ENCODE measurements around the gene ANKRD50. TPM values are rescaled to one million over a fixed set of nuclear protein-coding genes. Genes with fewer than 3 reads are reported as not detected.

Gene ANKRD50
- total RNA-seq, 1 experiment from 2014 or later = 16.5 TPM

- Histone ChIP-seq H3K27me3 (ENCODE audit: insufficient read depth, low read length) (no peaks in the 10 kb centered on the region), H3K9ac (ENCODE audit: low read length) (no peak overlapping the region), H3K4me1 (ENCODE audit: control insufficient read depth in 1 of 2, insufficient read depth in 2 of 2, low read length in 2 of 2) (no peaks in the 10 kb centered on the region), H3K9me3 (ENCODE audit: control insufficient read depth in 1 of 2, insufficient read depth in 1 of 2, low read depth in 1 of 2, low read length in 2 of 2) (no peaks in the 10 kb centered on the region), H3K79me2 (ENCODE audit: insufficient read depth, low read length) (no peaks in the 10 kb centered on the region), H3K27ac (ENCODE audit: low read depth, low read length) (no peak overlapping the region), H3K4me2 (ENCODE audit: low read length) (no peak overlapping the region), H4K20me1 (ENCODE audit: insufficient read depth) (no peaks in the 10 kb centered on the region), H3K9me2 (ENCODE audit: insufficient read depth) (no peaks in the 10 kb centered on the region), H3K36me3 (ENCODE audit: control insufficient read depth in 1 of 2, insufficient read depth in 2 of 2, low read length in 2 of 2) (no peaks in the 10 kb centered on the region), H3K4me3 (replicated peaks in 1 of 2; ENCODE audit: low read depth in 1 of 2, low read length in 2 of 2) (no peak overlapping the region), H2AFZ (ENCODE audit: low read depth, low read length, poor library complexity, severe bottlenecking) (no peak overlapping the region)
- DNase-seq (ENCODE audit: low read depth, low spot score) (no peak), ATAC-seq (no peak)
- BruUV-seq (replicated peaks) = no TSS peak
- CTCF ChIA-PET = no interaction called here
- RAD21 ChIA-PET (ENCODE audit: low non-redundant PET in 1 of 2, low total read pairs in 2 of 2, uncharacterized antibody in 2 of 2, unreplicated experiment in 2 of 2) = no interaction called here
- TF ChIP-seq CBX3 (IDR thresholded peaks at IDR 0.05; ENCODE audit: low read depth) (no peak), CEBPB (IDR thresholded peaks at IDR 0.05; ENCODE audit: low read depth) (no peak)
- POLR2A ChIA-PET = no interaction called here
- intact Hi-C loops (cut with micrococcal nuclease) = no loop called here
These were observed 61.9 kb downstream of the ANKRD50 start for GRCh38 chr4:124650614-124651013.

GRCh38 chr4:124647599-124647998, 64.9 kb downstream of the ANKRD50 start:
- Histone ChIP-seq H4K20me1 (ENCODE audit: insufficient read depth) (no peaks in the 10 kb centered on the region), H3K4me3 (replicated peaks in 1 of 2; ENCODE audit: low read depth in 1 of 2, low read length in 2 of 2) (no peak overlapping the region), H3K27me3 (ENCODE audit: insufficient read depth, low read length) (no peaks in the 10 kb centered on the region), H3K9ac (ENCODE audit: low read length) (no peak overlapping the region), H2AFZ (ENCODE audit: low read depth, low read length, poor library complexity, severe bottlenecking) (no peak overlapping the region), H3K36me3 (ENCODE audit: control insufficient read depth in 1 of 2, insufficient read depth in 2 of 2, low read length in 2 of 2) (no peaks in the 10 kb centered on the region), H3K79me2 (ENCODE audit: insufficient read depth, low read length) (no peaks in the 10 kb centered on the region), H3K4me2 (ENCODE audit: low read length) (no peak overlapping the region), H3K9me2 (ENCODE audit: insufficient read depth) (no peaks in the 10 kb centered on the region), H3K9me3 (ENCODE audit: control insufficient read depth in 1 of 2, insufficient read depth in 1 of 2, low read depth in 1 of 2, low read length in 2 of 2) (no peaks in the 10 kb centered on the region), H3K27ac (ENCODE audit: low read depth, low read length) (no peak overlapping the region), H3K4me1 (ENCODE audit: control insufficient read depth in 1 of 2, insufficient read depth in 2 of 2, low read length in 2 of 2) (peaks cover 4 to 5% of the 10 kb centered on the region in 2 experiments; a peak in 2 of 4 replicates)
- ChIA-PET CTCF (no interaction called here), POLR2A (no interaction called here), RAD21 (ENCODE audit: low non-redundant PET in 1 of 2, low total read pairs in 2 of 2, uncharacterized antibody in 2 of 2, unreplicated experiment in 2 of 2) (no interaction called here)
- intact Hi-C loops (cut with micrococcal nuclease) = no loop called here
- BruUV-seq (replicated peaks) = no TSS peak
- TF ChIP-seq, protein P1, sequence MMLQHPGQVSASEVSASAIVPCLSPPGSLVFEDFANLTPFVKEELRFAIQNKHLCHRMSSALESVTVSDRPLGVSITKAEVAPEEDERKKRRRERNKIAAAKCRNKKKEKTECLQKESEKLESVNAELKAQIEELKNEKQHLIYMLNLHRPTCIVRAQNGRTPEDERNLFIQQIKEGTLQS (IDR thresholded peaks at IDR 0.05) = no peak
- TF ChIP-seq, protein P2, sequence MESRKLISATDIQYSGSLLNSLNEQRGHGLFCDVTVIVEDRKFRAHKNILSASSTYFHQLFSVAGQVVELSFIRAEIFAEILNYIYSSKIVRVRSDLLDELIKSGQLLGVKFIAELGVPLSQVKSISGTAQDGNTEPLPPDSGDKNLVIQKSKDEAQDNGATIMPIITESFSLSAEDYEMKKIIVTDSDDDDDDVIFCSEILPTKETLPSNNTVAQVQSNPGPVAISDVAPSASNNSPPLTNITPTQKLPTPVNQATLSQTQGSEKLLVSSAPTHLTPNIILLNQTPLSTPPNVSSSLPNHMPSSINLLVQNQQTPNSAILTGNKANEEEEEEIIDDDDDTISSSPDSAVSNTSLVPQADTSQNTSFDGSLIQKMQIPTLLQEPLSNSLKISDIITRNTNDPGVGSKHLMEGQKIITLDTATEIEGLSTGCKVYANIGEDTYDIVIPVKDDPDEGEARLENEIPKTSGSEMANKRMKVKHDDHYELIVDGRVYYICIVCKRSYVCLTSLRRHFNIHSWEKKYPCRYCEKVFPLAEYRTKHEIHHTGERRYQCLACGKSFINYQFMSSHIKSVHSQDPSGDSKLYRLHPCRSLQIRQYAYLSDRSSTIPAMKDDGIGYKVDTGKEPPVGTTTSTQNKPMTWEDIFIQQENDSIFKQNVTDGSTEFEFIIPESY (IDR thresholded peaks at IDR 0.05; ENCODE audit: extremely low read depth, insufficient replicate concordance, low read length) = no peak
- TF ChIP-seq POLR2A (IDR thresholded peaks at IDR 0.05; ENCODE audit: borderline replicate concordance, extremely low read depth, insufficient read depth, insufficient read length) (no peak), ELF1 (IDR thresholded peaks at IDR 0.05; ENCODE audit: borderline replicate concordance, low read depth) (no peak), SIN3A (IDR thresholded peaks at IDR 0.05; ENCODE audit: low read depth) (no peak), SP1 (IDR thresholded peaks at IDR 0.05; ENCODE audit: low read depth) (no peak), SRF (IDR thresholded peaks at IDR 0.05; ENCODE audit: low read depth) (no peak), EZH2 (IDR thresholded peaks at IDR 0.05) (no peak), EZH2phosphoT487 (IDR thresholded peaks at IDR 0.05; ENCODE audit: borderline replicate concordance) (no peak), EGR1 (IDR thresholded peaks at IDR 0.05; ENCODE audit: low read depth) (no peak), ZFX (IDR thresholded peaks at IDR 0.05) (no peak), CEBPB (IDR thresholded peaks at IDR 0.05; ENCODE audit: low read depth) (no peak), YY1 (IDR thresholded peaks at IDR 0.05; ENCODE audit: extremely low read depth, insufficient replicate concordance, low read depth, low read length) (no peak), FOSL1 (IDR thresholded peaks at IDR 0.05; ENCODE audit: low read depth) (no peak), POLR2AphosphoS5 (IDR thresholded peaks at IDR 0.05; ENCODE audit: low read depth, low read length) (no peak), CBX3 (IDR thresholded peaks at IDR 0.05; ENCODE audit: low read depth) (no peak)
- TF ChIP-seq, protein P3, sequence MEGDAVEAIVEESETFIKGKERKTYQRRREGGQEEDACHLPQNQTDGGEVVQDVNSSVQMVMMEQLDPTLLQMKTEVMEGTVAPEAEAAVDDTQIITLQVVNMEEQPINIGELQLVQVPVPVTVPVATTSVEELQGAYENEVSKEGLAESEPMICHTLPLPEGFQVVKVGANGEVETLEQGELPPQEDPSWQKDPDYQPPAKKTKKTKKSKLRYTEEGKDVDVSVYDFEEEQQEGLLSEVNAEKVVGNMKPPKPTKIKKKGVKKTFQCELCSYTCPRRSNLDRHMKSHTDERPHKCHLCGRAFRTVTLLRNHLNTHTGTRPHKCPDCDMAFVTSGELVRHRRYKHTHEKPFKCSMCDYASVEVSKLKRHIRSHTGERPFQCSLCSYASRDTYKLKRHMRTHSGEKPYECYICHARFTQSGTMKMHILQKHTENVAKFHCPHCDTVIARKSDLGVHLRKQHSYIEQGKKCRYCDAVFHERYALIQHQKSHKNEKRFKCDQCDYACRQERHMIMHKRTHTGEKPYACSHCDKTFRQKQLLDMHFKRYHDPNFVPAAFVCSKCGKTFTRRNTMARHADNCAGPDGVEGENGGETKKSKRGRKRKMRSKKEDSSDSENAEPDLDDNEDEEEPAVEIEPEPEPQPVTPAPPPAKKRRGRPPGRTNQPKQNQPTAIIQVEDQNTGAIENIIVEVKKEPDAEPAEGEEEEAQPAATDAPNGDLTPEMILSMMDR (IDR thresholded peaks at IDR 0.05 in 2 of 3, conservative IDR thresholded peaks at IDR 0.05 in 1 of 3; ENCODE audit: borderline replicate concordance in 1 of 3, insufficient read depth in 1 of 3, low read depth in 2 of 3, low read length in 2 of 3) = no peak
- ATAC-seq = no peak
- no peak for DNase-seq (ENCODE audit: low read depth, low spot score)

Data from HCT116 (cell line).